B cell (primary cell): ENCODE data around the gene PLEKHN1.

ENCODE experiments used
- EZH2 ChIP-seq: IDR thresholded peaks from 2 replicates; pipeline ENCODE4 v1.6.1; 2012; ENCODE audit warnings: borderline replicate concordance, low read depth, mild to moderate bottlenecking, moderate library complexity, low read length; ENCODE audit not compliant: insufficient read depth, poor library complexity, severe bottlenecking
- TF ChIP-seq, protein P1 (sequence below): fragments of 200-600 bp; IDR thresholded peaks from one replicate; pipeline ENCODE4 v1.8.0; 2022; ENCODE audit warnings: antibody characterized with exemption, mild to moderate bottlenecking

DNA sequence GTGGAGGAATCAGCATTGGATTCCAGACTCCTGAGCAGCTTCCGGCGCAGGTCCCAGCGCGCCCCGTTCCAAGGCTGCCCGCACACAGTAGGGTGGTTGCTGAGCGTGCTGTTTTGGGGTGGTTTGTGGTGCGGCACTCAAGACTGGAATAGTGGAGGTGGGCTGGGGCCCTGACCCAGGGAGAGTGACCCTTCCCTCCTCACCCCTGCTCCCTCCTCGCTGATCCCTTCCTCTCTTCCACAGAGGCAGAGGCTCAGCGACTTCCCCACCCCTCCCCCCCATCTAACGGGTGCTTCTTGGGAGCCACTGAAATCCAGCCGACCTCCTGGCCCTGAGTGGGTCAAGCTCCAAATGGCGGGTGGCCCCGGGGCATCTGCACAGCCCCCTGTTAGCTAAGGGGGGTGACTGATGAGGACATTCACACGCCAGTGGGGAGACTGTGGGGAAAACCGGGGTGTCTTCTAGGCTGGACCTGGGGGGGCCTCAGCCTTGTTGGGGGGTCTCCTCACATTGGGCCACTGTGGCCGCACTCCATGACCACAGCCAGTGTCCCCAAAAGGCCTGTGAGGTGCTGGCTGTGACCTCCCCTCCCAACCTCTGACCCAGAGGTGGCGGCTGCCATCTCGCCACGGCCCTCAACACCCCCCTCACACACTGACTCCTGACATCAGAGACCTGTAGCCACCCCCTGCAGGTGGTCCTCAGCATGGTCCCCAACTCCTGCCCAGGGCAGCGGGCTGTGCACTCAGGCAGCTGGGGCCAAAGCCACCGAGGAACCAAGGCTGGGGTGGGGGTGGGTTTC is 37.5 kb downstream of the PLEKHN1 start:
- TF ChIP-seq, protein P1, sequence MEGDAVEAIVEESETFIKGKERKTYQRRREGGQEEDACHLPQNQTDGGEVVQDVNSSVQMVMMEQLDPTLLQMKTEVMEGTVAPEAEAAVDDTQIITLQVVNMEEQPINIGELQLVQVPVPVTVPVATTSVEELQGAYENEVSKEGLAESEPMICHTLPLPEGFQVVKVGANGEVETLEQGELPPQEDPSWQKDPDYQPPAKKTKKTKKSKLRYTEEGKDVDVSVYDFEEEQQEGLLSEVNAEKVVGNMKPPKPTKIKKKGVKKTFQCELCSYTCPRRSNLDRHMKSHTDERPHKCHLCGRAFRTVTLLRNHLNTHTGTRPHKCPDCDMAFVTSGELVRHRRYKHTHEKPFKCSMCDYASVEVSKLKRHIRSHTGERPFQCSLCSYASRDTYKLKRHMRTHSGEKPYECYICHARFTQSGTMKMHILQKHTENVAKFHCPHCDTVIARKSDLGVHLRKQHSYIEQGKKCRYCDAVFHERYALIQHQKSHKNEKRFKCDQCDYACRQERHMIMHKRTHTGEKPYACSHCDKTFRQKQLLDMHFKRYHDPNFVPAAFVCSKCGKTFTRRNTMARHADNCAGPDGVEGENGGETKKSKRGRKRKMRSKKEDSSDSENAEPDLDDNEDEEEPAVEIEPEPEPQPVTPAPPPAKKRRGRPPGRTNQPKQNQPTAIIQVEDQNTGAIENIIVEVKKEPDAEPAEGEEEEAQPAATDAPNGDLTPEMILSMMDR: no peak
- TF ChIP-seq EZH2: no peak
